GM20431 (cell line): Measurements from ENCODE around the gene ZNF75A.
"Not testable (repeated sequence)": the region's sequence is repeated elsewhere in the genome, so short reads cannot be mapped to it uniquely, and the experiment has no call there.

Experiments used
- in situ Hi-C: fragments of 300-500 bp; cut with MseI, MboI; formaldehyde crosslinking; loops from one replicate; pipeline ENCODE4 v1.15.0; 2020; ENCODE audit warnings: low sequenced_read_pairs; ENCODE audit not compliant: unreplicated experiment

ZNF75A gene

DNA sequence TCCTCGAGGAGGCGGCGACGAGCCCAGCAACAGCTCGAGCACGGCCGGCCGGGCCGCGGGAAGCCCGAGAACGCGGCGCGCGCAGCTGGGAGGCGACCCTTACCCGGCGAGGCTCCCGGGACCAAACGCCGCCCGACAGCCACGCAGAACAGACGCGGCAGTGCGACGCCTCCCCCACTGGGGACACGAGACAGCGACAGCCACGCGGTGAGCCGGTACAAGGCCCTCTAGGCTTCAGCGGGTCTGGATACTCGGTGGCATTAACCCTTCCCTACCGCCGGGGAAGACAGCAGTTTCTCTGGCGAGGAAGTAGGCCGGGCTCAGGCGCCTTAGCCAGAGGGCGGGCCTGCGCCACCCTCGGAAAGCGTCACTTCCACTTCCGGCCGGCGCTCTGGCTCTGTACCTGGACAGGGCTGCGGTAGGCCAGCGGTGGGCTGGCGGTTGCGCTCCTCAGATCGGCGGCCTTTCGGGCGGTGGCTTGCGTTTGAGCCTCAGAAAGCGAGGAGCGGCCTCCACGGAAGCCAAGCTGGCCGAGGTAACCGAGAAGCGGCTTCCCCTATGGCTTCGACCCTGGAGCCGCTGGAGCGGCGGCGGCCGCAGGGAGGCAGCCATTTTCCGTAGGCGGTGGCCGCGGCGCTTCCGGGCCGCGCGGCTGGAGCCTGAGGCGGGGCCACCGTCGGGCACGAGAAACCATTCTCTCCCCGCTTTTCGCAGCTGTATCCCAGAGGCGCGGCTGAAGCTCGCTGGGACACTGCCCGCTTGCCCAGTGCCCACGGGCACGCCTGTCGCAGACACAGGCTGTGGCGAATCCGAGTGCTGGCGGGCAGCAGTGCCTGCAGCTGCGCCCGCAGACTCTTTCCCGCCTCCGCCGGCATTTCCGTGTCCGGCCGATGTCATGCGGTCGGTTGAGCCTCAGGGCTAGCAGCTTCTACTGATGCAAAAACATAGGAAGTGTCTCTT, at the start of gene ZNF75A, which contains the start of gene TIGD7:
ZNF75A (plus strand) TSS at position 389 of the 960 bp plus-strand sequence. CDS start 2,932 bp downstream, outside the sequence.
TIGD7 (minus strand) TSS at position 322 of the 960 bp plus-strand sequence. CDS start 4,816 bp downstream, outside the sequence.
- in situ Hi-C loops = no loop called here

DNA sequence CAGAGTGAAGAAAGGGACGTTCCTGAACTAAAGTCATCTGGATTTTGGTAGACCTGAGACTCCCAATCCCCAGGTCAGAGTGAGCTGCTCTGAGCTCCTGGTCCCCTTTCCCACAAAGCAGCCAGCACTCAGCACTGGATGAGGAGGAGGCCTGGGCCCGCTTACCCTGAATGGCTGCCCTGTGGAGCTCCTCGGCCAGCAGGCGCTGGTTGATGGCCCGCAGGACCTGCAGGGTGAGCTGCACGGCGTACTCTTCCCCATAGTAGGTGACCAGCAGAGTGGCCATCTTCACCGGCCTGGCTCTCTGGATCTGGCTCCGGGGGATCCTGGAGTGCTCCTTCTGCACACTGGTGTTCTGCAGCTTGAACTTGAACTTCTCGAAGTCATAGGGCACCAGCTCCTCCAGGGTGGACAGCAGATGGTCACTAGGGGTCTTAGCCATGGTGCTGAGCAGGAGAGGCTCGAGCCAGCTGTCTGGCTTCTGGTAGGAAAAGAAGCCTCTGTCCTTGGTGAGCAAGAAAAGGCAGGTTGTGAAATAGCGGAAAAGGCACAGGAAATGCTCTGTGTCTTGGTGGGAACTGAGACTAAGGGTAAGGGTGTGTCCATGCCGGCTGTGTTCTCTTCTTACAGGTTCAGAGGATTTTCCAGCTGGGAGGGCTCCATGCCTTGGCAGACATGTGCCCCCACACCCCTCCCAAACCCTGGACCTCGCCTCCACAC, 49.0 kb upstream of the ZNF75A start, which contains the start of gene MEFV:
MEFV (minus strand) TSS at position 488 of the 720 bp plus-strand sequence; CDS start at position 442, 46 bp downstream.
- in situ Hi-C loops = no loop called here

DNA sequence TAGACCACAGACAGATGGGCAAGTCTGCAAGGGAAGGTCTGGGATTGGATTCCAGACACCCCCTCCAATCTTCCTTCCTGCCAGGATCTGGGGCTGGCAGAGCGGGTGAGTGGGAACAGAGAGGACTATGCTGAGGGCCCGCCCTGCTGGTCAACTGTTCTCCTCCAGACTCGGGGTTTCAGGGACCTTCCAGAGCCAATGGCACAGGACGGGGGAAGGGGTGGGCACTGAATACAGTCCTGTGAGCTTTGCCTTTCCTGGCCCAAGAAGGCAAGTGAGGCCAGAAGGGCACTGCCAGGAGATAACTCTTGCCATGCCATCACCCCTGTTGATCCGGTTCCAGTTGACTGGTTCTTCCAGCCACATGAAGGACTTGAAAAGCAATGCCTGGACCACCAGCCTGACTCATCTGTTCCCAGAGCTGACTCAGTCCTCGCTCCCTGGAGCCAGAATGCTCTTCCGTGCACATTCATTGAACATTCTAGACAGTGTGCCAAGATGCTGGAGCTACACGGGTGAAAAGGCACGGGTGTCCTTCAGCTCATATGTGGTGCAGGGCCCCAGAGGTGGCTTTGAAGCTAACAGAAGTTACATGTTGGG, 48.3 kb upstream of the ZNF75A start:
- in situ Hi-C loops = no loop called here

DNA sequence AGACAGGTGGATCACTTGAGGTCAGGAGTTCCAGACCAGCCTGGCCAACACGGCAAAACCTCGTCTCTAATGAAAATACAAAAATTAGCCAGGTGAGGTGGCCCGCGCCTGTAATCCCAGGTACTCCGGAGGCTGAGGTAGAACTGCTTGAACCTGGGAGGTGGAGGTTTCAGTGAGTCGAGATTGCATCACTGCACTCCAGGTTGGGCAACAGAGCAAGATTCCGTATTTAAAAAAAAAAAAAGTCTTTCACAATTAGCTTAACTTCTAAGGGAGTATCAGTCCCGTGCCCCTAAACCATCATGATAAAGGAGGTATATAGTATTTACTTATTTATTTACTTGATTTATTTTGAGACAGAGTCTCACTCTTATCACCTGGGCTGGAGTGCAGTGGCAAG, 45.5 kb upstream of the ZNF75A start:
- in situ Hi-C loops = no loop called here

DNA sequence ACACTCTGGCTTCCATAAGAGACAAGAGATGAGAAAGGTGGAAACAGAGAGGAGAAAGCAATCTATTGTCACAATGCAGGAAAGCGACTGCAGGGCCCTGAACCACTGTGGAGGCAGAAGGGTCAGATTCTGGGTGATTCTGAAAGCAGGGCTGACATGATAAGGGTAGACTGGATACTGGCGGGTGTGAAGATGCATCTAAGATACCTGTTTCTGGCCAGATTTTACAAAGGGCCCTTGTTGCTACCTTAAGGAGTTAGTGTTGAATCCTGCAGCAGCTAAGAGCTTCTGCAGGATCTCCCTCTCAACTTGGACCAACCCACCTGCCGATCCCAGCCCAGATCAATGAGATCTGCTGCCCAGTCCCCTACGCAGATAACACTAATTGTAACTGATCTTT, 42.8 kb upstream of the ZNF75A start:
- in situ Hi-C loops = no loop called here

DNA sequence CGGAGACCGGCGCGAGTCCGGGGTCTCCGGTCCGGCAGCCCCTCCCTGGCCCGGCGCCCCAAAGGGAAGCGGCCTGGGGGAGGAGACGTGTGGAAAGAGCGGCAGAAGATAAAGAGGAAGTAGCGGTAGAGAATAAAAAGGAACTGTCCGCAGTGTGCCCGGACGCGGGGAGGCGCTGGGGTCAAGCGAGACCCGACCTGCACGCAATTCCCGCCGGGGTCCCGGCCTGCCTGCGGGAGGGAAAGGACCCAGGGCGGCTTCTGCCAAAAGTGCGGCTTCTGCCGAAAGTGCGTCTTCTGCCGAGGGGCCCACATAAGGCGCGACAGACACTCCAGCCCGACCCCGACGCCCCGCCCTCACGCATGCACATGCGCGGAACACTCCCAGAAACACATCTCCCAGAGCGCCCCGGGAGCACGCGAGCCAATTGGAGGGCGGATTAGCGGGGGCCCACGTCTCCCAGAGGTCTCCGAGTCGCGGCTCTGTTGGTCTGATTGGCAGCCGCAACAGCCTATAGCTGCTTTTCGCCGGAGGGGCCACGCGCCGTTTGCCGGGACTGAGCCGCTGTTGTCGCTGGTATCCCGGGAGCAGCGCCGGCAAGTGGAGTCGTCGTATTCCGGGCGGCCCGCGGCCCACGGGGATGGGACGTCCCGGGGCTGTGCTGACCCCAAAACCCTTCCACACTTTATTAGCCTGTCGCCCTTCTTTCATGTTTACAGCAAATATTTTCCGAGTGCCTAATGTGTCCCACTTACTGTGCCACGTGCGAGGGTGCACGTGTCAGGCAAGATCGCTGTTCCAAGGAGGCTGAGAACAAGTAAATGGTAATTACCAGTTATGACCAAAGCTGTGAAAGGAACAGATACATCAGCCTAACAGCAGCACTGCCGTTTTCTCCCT, 40.9 kb upstream of the ZNF75A start:
- in situ Hi-C loops = no loop called here

DNA sequence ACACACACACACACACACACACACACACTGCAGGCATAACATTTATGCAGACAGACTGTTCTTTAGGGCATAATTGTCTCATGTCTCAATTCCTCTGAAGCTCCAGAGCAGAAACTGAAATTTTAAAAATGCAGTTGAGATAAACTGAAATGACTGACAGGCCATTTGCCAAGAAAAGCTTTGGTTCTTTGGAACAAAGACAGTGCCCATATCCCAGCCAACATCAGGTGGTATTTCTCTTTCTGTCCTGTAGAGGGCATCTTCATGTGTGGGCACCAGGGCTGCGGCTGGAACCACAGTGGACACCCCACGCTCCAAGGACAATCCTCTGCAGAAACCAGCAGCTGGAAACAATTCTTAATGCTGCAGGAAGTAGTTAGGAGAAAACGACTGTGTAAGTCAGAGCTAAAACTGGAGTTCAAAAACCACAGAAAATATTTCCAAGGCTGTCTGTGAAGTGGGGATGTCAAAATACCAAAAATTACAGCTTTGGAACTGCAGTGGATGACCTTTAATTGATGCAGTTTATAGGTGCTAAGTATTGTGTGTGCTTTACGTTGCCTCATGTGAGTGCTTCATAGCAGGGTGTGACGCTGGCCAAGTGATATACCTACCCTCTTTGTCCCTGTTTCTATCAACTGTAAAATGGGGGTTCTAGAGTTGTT, 38.3 kb upstream of the ZNF75A start:
- in situ Hi-C loops = no loop called here

DNA sequence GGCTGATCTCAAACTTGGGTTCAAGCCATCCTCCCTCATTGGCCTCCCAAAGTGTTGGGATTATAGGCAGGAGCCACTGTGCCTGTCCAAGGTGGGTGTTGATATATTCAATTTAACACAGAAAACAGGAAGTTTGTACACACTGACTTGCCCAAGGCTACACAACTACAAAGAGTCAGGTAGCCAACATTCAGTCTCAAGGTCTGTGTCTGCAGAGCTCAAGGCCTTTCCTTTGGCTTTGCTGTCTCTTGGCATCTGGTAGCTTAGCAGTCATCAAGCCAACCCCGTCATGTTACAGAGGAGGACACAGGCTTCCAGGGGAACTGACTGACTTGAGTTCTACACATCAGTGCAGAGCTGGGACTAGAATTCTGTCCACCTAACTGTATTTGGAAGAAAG, 37.0 kb upstream of the ZNF75A start:
- in situ Hi-C loops = no loop called here

DNA sequence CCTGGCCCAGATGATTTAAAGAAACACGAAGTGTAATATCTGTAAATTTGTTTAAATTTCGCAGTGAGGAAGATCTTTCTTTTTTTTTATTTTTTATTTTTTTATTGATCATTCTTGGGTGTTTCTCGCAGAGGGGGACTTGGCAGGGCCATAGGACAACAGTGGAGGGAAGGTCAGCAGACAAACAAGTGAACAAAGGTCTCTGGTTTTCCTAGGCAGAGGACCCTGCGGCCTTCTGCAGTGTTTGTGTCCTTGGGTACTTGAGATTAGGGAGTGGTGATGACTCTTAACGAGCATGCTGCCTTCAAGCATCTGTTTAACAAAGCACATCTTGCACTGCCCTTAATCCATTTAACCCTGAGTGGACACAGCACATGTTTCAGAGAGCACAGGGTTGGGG, 34.6 kb upstream of the ZNF75A start:
- in situ Hi-C loops = not testable (repeated sequence)

DNA sequence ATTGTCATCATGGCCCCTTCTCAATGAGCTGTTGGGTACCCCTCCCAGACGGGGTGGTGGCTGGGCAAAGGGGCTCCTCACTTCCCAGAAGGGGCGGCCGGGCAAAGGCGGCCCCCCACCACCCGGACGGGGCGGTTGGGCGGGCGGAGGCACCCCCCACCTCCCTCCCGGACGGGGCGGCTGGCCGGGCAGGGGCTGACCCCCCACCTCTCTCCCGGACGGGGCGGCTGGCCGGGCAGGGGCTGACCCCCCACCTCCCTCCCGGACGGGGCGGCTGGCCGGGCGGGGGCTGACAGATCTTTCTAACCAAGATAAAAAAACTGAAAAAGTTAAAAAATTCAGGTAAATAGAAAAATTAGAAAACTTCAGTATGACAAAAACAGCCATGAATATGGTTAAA, 34.0 kb upstream of the ZNF75A start:
- in situ Hi-C loops = not testable (repeated sequence)

DNA sequence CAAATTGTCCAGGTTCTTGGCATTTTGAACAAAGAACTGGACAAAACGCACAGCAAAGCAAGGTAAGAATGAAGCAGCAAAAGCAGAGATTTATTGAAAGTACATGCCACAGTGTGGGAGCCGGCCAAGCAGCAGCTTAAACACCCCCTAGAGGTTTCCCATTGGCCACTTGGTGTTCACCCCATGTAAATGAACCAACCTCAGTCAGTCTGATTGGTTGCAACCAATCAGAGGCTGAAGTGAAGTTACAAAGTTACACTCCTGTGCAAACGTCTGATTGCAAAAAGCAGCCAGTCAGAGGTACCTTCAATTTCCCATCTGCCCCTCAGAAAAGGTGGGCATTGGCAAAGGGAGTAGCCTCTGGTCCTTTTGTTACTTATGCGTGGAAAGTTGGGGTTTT, 30.8 kb upstream of the ZNF75A start:
- in situ Hi-C loops = no loop called here

DNA sequence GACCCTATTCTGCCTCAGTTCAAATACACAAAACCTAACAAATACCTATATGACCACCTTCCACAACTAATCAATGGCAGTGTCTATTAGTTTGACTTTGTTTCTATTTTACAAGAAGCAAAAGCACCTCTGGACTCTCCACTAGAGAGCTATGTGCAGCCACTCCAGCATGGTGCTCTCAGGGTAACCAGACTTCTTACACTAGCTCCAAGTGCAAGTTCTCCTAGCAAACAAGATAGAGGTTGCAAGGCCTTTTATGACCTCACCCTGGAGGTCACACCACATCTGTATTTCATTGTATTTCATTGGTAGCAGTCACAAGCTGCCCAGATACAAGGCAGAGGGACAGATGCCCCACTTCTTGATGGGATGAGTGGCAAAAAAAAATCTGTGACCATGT, 30.4 kb upstream of the ZNF75A start:
- in situ Hi-C loops = no loop called here

DNA sequence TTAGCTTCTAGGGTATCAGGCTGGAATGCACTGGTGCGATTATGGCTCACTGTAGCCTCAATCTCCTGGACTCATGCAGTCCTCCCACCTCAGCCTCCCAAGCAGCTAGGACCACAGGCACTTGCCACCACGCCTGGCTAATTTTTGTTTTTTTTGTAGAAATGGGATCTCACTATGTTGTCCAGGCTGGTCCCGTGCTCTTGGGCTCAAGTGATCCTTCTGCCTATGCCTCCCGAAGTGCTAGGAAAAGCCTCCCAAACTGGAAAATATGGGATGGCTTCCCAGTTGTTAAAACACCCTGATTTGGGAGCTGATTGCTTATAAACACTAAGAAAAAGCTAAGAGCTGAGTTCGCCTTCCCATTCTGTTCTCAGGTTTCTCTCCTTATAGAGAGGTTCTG, 28.6 kb upstream of the ZNF75A start:
- in situ Hi-C loops = no loop called here

DNA sequence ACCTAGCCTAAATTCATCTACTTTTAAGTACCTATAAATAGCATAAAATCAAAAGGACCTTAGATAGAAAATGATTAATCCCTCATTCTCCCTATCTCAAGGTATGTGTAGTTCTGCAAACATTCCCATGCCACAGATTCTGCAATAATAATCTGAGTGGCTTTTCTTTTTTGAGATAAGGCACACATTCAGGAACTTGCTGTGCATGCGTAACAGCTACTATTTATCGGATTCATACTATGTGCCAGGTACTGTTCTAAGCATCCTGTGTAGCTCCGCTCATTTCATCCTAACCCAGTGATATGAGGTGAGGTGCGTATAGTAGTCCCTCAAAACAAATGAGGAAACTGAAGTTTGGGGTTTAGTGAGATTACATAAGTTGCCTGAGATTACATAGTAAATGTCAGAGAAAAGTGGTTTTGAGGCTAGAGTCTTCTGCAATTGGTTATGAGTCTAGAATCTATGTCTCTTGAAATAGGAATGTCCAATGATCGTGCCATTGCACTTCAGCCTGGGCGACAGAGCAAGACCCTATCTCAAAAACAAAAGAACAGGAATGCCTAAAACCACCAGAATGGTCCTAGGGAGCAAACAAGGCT, 24.0 kb upstream of the ZNF75A start:
- in situ Hi-C loops = no loop called here

DNA sequence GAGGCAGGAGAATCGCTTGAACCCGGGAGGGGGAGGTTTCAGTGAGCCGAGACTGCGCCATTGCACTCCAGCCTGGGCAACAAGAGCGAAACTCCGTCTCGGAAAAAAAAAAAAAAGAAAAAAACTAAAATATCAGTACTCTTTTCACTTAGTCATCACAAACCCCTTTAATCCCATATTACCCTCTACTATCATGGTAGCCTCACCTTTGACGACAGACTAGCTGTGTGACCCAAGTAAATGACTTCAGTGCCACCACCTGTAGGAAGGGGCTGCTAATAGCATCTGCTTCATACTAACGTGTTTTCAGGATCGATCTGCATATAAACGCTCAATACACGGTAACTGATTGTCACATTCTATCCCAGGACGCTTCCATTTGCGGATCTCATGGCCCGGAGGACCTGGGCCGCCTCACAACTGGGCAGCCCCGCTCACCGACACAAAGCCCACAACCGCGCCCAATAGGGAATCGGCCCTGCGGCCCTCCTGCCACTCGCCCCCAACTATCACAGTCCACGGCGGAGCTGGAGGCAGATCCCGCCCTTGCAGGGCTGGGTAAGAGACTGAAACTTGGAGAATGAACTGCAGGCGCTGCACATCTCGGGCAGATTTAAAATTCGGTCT, 23.1 kb upstream of the ZNF75A start:
- in situ Hi-C loops = no loop called here

DNA sequence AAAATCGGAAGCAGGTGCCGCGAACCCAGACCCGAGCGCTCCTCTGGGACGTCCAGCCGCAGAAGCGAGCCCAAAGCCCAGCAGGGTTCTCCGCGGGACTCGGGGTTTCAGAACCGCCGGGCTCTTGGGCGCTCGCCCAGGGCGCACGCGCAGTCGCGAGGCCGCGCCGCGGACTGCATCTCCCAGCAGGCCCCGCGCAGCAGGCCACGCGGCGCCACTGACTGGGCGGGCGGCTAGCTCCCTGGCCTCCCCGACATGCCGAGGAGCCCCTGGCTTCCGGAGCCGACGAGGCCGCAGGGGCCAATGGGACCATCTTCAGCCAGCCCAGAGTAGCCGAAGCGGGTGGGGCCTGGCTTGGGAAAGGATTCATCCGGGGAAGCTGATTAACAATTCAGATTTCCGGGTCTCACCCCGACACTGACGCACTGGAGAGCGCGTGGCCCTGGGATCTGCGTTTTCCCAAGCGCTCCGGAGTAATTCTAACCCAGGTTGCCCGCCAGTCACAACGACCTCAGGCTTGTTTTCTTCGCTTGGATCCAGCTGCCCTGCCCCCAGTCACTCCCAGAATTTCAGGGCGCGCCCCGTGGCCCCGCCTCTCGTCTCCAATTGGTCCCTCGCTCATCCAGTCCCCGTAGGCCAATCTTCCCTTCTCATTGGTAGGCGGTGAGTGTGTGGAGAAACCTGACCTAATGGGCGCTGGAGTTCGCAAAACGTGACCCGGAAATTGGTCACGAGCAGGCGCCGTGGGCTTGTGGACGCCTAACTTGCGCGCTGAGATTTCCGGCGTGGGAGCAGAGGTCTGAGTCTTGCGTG, 22.4 kb upstream of the ZNF75A start, which contains the start of gene ZNF263:
ZNF263 (plus strand) TSS at position 762 of the 813 bp plus-strand sequence. CDS start 328 bp downstream, outside the sequence.
- in situ Hi-C loops = no loop called here
